ENCODE measurements around the gene KRT16.

DNA sequence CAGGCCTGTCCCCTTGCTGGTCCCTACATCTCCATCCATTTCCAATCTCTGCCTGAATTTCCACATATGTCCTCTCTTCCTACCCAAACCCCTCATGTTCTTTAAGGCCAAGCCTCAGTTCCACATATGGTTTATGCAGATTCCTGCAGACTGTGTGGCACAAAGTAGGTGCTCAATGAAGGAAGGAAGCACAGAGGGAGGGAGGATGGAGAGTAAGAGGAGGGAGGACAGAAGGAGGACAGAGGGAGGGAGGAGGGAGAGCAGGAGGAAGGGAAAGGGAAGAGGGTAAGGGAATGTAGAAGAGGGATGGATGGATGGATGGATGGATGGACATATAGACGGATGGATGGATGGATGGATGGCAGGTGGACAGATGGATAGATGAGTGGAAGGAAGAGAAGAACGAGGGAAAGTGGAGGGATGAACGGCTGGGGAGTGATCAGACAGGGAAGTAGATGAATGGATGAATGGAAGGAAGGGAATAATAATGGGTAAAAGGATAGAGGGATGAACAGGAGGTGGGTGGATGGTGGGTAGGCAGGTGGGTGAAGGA lies 18.1 kb downstream of the KRT16 start:
- TF ChIP-seq GATA3 (IDR thresholded peaks at IDR 0.05; ENCODE audit: low read depth, low read length) (no peak), GATA2 (IDR thresholded peaks at IDR 0.05; ENCODE audit: low read depth, low read length) (no peak)

Measured in SH-SY5Y (cell line).